CD4-positive, CD25-positive, alpha-beta regulatory T cell (primary cell): Measurements from ENCODE around the gene RNF220. TPM values are rescaled to one million over a fixed set of nuclear protein-coding genes. Genes with fewer than 3 reads are reported as not detected.
A peak's percentile ranks its signal among the peaks of the same experiment; 100 is the strongest.

ENCODE experiments used
- ATAC-seq, 2 donors: fragments of 150-1000 bp; cut with Tn5 transposase; one replicate each; pipeline ENCODE4 v1.10.0; 2021; ENCODE audit warnings: low read depth in 2 of 2, moderate number of reproducible peaks in 2 of 2, moderate library complexity in 1 of 2
- DNase-seq, 3 donors: peaks; one replicate each; pipeline versions ENCODE4 v3.0.0 to v3.0.0-alpha.2; 2012 to 2022; ENCODE audit warnings: mixed read lengths in 1 of 3
- H3K27ac ChIP-seq: one replicate; pipeline ENCODE4 v1.7.0; 2013; ENCODE audit warnings: mild to moderate bottlenecking, low read length; ENCODE audit not compliant: insufficient read depth, poor library complexity, severe bottlenecking
- H3K27me3 ChIP-seq: one replicate; pipeline ENCODE4 v1.7.0; 2013; ENCODE audit warnings: low read length; ENCODE audit not compliant: control insufficient read depth, insufficient read depth
- H3K36me3 ChIP-seq: one replicate; pipeline ENCODE4 v1.7.0; 2013; ENCODE audit warnings: mild to moderate bottlenecking, low read length, moderate library complexity; ENCODE audit not compliant: control insufficient read depth, insufficient read depth
- H3K4me1 ChIP-seq: 2 replicates; pipeline ENCODE4 v1.7.0; 2013; ENCODE audit warnings: mild to moderate bottlenecking, low read length; ENCODE audit not compliant: insufficient read depth, control insufficient read depth, poor library complexity, severe bottlenecking
- H3K4me3 ChIP-seq: one replicate; pipeline ENCODE4 v1.7.0; 2013; ENCODE audit warnings: low read depth, mild to moderate bottlenecking, low read length, moderate library complexity
- H3K9me3 ChIP-seq, 2 experiments: 1 replicate in 1 of 2; 2 replicates in 1 of 2; pipeline ENCODE4 v1.7.0; 2013; ENCODE audit warnings: low read length in 2 of 2, mild to moderate bottlenecking in 1 of 2, moderate library complexity in 1 of 2; ENCODE audit not compliant: control insufficient read depth in 2 of 2
- H3K27ac Mint-ChIP-seq, 3 donors: one replicate each; pipeline ENCODE4 v1.8.0; 2020 to 2022; ENCODE audit warnings: mild to moderate bottlenecking in 3 of 3, mixed read lengths in 3 of 3, moderate library complexity in 2 of 3
- H3K27me3 Mint-ChIP-seq: one replicate; pipeline ENCODE4 v1.8.0; 2022; ENCODE audit warnings: mild to moderate bottlenecking, mixed read lengths
- H3K36me3 Mint-ChIP-seq: one replicate; pipeline ENCODE4 v1.8.0; 2020; ENCODE audit warnings: mixed read lengths
- H3K4me1 Mint-ChIP-seq, 4 donors: one replicate each; pipeline ENCODE4 v1.8.0; 2020 to 2022; ENCODE audit warnings: mixed read lengths in 4 of 4, mild to moderate bottlenecking in 1 of 4
- H3K4me3 Mint-ChIP-seq, 4 donors: one replicate each; pipeline ENCODE4 v1.8.0; 2020 to 2022; ENCODE audit warnings: mild to moderate bottlenecking in 4 of 4, mixed read lengths in 4 of 4, moderate library complexity in 3 of 4
- H3K9me3 Mint-ChIP-seq, 7 donors: one replicate each; pipeline ENCODE4 v1.8.0; 2020 to 2022; ENCODE audit warnings: mixed read lengths in 7 of 7, mild to moderate bottlenecking in 3 of 7, moderate library complexity in 2 of 7
- polyA plus RNA-seq, 4 donors: library from polyadenylated mRNA; unstranded; fragments of 300-500 nt; fragmentation: Illumina TruSeq; gene quantifications; one replicate each; pipeline ENCODE4 v1.2.3, GENCODE V29; 2021
- total RNA-seq: library from RNA; stranded (reverse); gene quantifications from one replicate; pipeline ENCODE4 v1.2.3, GENCODE V29; 2022

The RNF220 gene
- total and polyA plus RNA-seq, 5 donors from 2014 or later: 73.2 to 94.8 (median 83.1) TPM

GRCh38 chr1:44594871-44595735 lies 190.0 kb downstream of the RNF220 start:
- no peaks in the 10 kb centered on the region for H3K27me3 ChIP-seq
- H3K27ac Mint-ChIP-seq: no peak overlapping the region

GRCh38 chr1:44596511-44596910 lies 191.5 kb downstream of the RNF220 start:
- H3K27me3 ChIP-seq: no peaks in the 10 kb centered on the region
- H3K4me1 ChIP-seq: peaks cover 2% of the 10 kb centered on the region
- Mint-ChIP-seq H3K27me3 (peaks cover 5% of the 10 kb centered on the region), H3K4me3 (no peak overlapping the region), H3K27ac (no peak overlapping the region), H3K9me3 (peaks cover 0 to 4% (median 0%) of the 10 kb centered on the region in 7 donors), H3K4me1 (no peaks in the 10 kb centered on the region), H3K36me3 (no peaks in the 10 kb centered on the region)
- no peak overlapping the region for H3K27ac ChIP-seq
- no peaks in the 10 kb centered on the region for H3K36me3 ChIP-seq
- ATAC-seq (no peak), DNase-seq (no peak)
- no peaks in the 10 kb centered on the region for H3K9me3 ChIP-seq
- H3K4me3 ChIP-seq: no peak overlapping the region

More at GRCh38 chr1:44594871-44595735, 190.0 kb downstream of the RNF220 start:
- H3K9me3 ChIP-seq: no peaks in the 10 kb centered on the region
- Mint-ChIP-seq H3K27me3 (peaks cover 5% of the 10 kb centered on the region), H3K36me3 (no peaks in the 10 kb centered on the region), H3K4me1 (no peaks in the 10 kb centered on the region), H3K4me3 (no peak overlapping the region), H3K9me3 (peaks cover 0 to 4% (median 0%) of the 10 kb centered on the region in 7 donors)
- DNase-seq: peak; percentile 49 to 56 (median 52)
- peak; percentile 71 to 72 for ATAC-seq
- no peaks in the 10 kb centered on the region for H3K36me3 ChIP-seq
- peaks cover 2% of the 10 kb centered on the region for H3K4me1 ChIP-seq
- H3K27ac ChIP-seq: no peak overlapping the region
- no peak overlapping the region for H3K4me3 ChIP-seq

GRCh38 chr1:44598167-44598566 lies 193.1 kb downstream of the RNF220 start:
- peaks cover 2% of the 10 kb centered on the region for H3K4me1 ChIP-seq
- no peak for ATAC-seq
- peaks cover 5% of the 10 kb centered on the region for H3K27me3 Mint-ChIP-seq
- H3K27me3 ChIP-seq: no peaks in the 10 kb centered on the region
- DNase-seq: no peak
- no peak overlapping the region for H3K4me3 ChIP-seq
- no peaks in the 10 kb centered on the region for H3K4me1 Mint-ChIP-seq
- no peak overlapping the region for H3K27ac ChIP-seq
- H3K9me3 Mint-ChIP-seq: no peaks in the 10 kb centered on the region
- no peak overlapping the region for H3K4me3 Mint-ChIP-seq
- no peaks in the 10 kb centered on the region for H3K9me3 ChIP-seq
- no peaks in the 10 kb centered on the region for H3K36me3 ChIP-seq
- no peaks in the 10 kb centered on the region for H3K36me3 Mint-ChIP-seq
- no peak overlapping the region for H3K27ac Mint-ChIP-seq

GRCh38 chr1:44602634-44603628 lies 197.9 kb downstream of the RNF220 start:
- Mint-ChIP-seq H3K4me1 (no peaks in the 10 kb centered on the region), H3K27ac (no peak overlapping the region), H3K36me3 (no peaks in the 10 kb centered on the region), H3K27me3 (no peaks in the 10 kb centered on the region), H3K4me3 (no peak overlapping the region), H3K9me3 (no peaks in the 10 kb centered on the region)
- no peak overlapping the region for H3K27ac ChIP-seq
- no peaks in the 10 kb centered on the region for H3K9me3 ChIP-seq
- no peak overlapping the region for H3K4me3 ChIP-seq
- H3K27me3 ChIP-seq: no peaks in the 10 kb centered on the region
- ATAC-seq (no peak), DNase-seq (no peak)
- no peaks in the 10 kb centered on the region for H3K36me3 ChIP-seq
- no peaks in the 10 kb centered on the region for H3K4me1 ChIP-seq

GRCh38 chr1:44603718-44604117 lies 198.7 kb downstream of the RNF220 start:
- no peaks in the 10 kb centered on the region for H3K4me1 Mint-ChIP-seq
- Histone ChIP-seq H3K4me1 (no peaks in the 10 kb centered on the region), H3K4me3 (no peak overlapping the region), H3K27me3 (no peaks in the 10 kb centered on the region), H3K36me3 (no peaks in the 10 kb centered on the region), H3K27ac (no peak overlapping the region), H3K9me3 (no peaks in the 10 kb centered on the region)
- no peak overlapping the region for H3K27ac Mint-ChIP-seq
- H3K27me3 Mint-ChIP-seq: no peaks in the 10 kb centered on the region
- H3K4me3 Mint-ChIP-seq: no peak overlapping the region
- no peaks in the 10 kb centered on the region for H3K9me3 Mint-ChIP-seq
- no peaks in the 10 kb centered on the region for H3K36me3 Mint-ChIP-seq
- no peak for ATAC-seq
- no peak for DNase-seq

GRCh38 chr1:44604157-44604955 lies 199.3 kb downstream of the RNF220 start:
- H3K9me3 Mint-ChIP-seq: no peaks in the 10 kb centered on the region
- no peaks in the 10 kb centered on the region for H3K36me3 Mint-ChIP-seq
- Histone ChIP-seq H3K9me3 (no peaks in the 10 kb centered on the region), H3K27ac (no peak overlapping the region), H3K27me3 (no peaks in the 10 kb centered on the region), H3K4me1 (no peaks in the 10 kb centered on the region), H3K36me3 (no peaks in the 10 kb centered on the region), H3K4me3 (no peak overlapping the region)
- no peaks in the 10 kb centered on the region for H3K27me3 Mint-ChIP-seq
- no peak overlapping the region for H3K4me3 Mint-ChIP-seq
- DNase-seq (no peak), ATAC-seq (no peak)
- H3K4me1 Mint-ChIP-seq: no peaks in the 10 kb centered on the region
- no peak overlapping the region for H3K27ac Mint-ChIP-seq

- Mint-ChIP-seq H3K27ac (no peak overlapping the region), H3K9me3 (no peaks in the 10 kb centered on the region), H3K4me3 (no peak overlapping the region), H3K4me1 (no peaks in the 10 kb centered on the region), H3K36me3 (no peaks in the 10 kb centered on the region), H3K27me3 (no peaks in the 10 kb centered on the region)
- no peaks in the 10 kb centered on the region for H3K4me1 ChIP-seq
- no peak overlapping the region for H3K27ac ChIP-seq
- no peaks in the 10 kb centered on the region for H3K9me3 ChIP-seq
- H3K27me3 ChIP-seq: no peaks in the 10 kb centered on the region
- no peak for ATAC-seq
- no peak overlapping the region for H3K4me3 ChIP-seq
- no peaks in the 10 kb centered on the region for H3K36me3 ChIP-seq
- DNase-seq: no peak
These were observed 201.0 kb downstream of the RNF220 start for GRCh38 chr1:44605914-44606615.
